Activated B cell treated with CpG ODN at 0.5 μM for 24 hours (primary cell): ENCODE data around the gene PPM1J. TPM values are rescaled to one million over a fixed set of nuclear protein-coding genes. Genes with fewer than 3 reads are reported as not detected.

Source experiments
- ATAC-seq: fragments of 200-7000 bp; cut with Tn5 transposase; one replicate; pipeline ENCODE4 v1.10.0; 2021; ENCODE audit warnings: low read depth, mild to moderate bottlenecking, moderate library complexity
- CTCF ChIA-PET: fragments of 350-600 bp; sonication (Branson Sonifier 250); formaldehyde crosslinking; loops from one replicate; lab custom pipeline; 2021; ENCODE audit warnings: antibody characterized with exemption; lab: Charles Lee
- POLR2A ChIA-PET: fragments of 350-600 bp; sonication (Branson Sonifier 250); formaldehyde crosslinking; loops from one replicate; lab custom pipeline; 2021; ENCODE audit warnings: antibody characterized with exemption; lab: Charles Lee
- DNase-seq: peaks from one replicate; pipeline ENCODE4 v3.0.0; 2022
- H3K27ac Mint-ChIP-seq: one replicate; pipeline ENCODE4 v1.8.0; 2020; ENCODE audit warnings: mixed read lengths
- H3K27me3 Mint-ChIP-seq: one replicate; pipeline ENCODE4 v1.8.0; 2021; ENCODE audit warnings: mixed read lengths
- H3K36me3 Mint-ChIP-seq: one replicate; pipeline ENCODE4 v1.8.0; 2021; ENCODE audit warnings: low read depth, mixed read lengths
- H3K4me1 Mint-ChIP-seq: one replicate; pipeline ENCODE4 v1.8.0; 2021; ENCODE audit warnings: mixed read lengths
- H3K4me3 Mint-ChIP-seq: one replicate; pipeline ENCODE4 v1.8.0; 2020; ENCODE audit warnings: mild to moderate bottlenecking, mixed read lengths
- H3K9me3 Mint-ChIP-seq: one replicate; pipeline ENCODE4 v1.8.0; 2020; ENCODE audit warnings: mixed read lengths
- intact Hi-C: fragments of 100-400 bp; cut with micrococcal nuclease; formaldehyde crosslinking; loops from one replicate; pipeline ENCODE4 v1.15.1; 2024
- total RNA-seq: library from RNA; stranded (reverse); gene quantifications from 2 replicates; pipeline ENCODE4 v1.2.3, GENCODE V29; 2022
- TF ChIP-seq, protein P1 (sequence below): fragments of 200-600 bp; IDR thresholded peaks from one replicate; pipeline ENCODE4 v1.8.0; 2022; ENCODE audit warnings: antibody characterized with exemption, mild to moderate bottlenecking

The PPM1J gene
- total RNA-seq, 1 donor from 2014 or later, result 0.75 TPM

DNA sequence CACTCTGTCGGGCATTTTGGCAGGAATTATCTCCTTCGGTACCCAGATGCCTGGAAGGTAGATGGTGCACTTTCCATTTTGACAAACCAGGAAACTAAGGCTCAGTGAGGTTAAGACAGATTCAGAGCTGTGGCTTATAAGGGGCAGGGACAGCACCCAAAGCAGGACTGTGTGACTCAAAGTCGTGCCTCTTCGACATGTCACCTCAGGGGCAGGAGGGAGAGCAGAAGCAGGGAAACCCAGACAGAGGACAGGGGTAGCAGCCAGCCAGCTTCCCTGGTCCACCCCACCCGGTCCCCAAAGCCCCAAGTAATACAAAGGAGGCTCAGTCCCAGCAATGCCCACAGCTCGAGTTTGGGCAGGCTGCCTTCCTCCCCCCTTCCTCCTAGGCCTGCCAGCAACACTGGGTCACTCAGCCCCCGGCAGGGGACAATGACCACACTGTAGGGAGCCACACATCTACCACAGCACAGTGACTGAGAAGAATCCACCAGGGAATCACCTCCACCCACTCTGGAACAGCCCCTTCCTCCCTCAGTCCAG lies 10.7 kb downstream of the PPM1J start:
- no peak for DNase-seq

DNA sequence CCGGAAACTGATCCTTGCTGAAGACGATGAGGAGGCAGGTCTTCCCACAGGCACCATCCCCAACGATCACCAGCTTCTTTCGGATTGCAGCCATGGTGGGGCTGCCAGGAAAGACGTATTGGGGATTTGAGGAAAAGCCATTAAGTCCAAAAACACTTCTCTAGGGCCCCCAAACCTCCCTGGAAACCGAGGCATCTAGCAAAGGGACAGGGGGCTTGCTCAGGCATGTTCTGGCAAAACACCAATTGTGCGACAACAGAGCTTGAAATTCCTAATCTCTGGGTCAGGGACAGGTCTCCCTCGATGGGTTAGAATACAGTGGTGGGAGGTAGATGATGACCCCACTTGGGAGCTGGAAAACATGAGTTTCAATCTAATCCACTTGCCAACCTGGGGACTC lies 11.4 kb downstream of the PPM1J start:
- DNase-seq, result no peak
- Mint-ChIP-seq H3K27ac (no peak overlapping the region), H3K4me1 (peaks cover 80% of the 10 kb centered on the region), H3K9me3 (no peaks in the 10 kb centered on the region), H3K36me3 (no peaks in the 10 kb centered on the region), H3K4me3 (no peak overlapping the region), H3K27me3 (no peaks in the 10 kb centered on the region)
- ATAC-seq, result no peak
- TF ChIP-seq, protein P1, sequence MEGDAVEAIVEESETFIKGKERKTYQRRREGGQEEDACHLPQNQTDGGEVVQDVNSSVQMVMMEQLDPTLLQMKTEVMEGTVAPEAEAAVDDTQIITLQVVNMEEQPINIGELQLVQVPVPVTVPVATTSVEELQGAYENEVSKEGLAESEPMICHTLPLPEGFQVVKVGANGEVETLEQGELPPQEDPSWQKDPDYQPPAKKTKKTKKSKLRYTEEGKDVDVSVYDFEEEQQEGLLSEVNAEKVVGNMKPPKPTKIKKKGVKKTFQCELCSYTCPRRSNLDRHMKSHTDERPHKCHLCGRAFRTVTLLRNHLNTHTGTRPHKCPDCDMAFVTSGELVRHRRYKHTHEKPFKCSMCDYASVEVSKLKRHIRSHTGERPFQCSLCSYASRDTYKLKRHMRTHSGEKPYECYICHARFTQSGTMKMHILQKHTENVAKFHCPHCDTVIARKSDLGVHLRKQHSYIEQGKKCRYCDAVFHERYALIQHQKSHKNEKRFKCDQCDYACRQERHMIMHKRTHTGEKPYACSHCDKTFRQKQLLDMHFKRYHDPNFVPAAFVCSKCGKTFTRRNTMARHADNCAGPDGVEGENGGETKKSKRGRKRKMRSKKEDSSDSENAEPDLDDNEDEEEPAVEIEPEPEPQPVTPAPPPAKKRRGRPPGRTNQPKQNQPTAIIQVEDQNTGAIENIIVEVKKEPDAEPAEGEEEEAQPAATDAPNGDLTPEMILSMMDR, result no peak
- intact Hi-C loops, result loop anchor here (10.0 kb wide), 1 partner anchor 49 kb away; no protein-coding TSS in a partner anchor
- ChIA-PET CTCF (interaction anchor here (1.5 to 2.1 kb wide), 4 partner anchors 13 to 334 kb away, joined by 3 to 13 read pairs (median 6); no protein-coding TSS in a partner anchor), POLR2A (interaction anchor here (0.6 to 2.3 kb wide), 6 partner anchors 11 to 313 kb away, joined by 3 to 13 read pairs (median 4); partner anchors contain the start of genes MOV10, PPM1J and ST7L)

More for the DNA sequence above, 10.7 kb downstream of the PPM1J start:
- no peak for ATAC-seq
- TF ChIP-seq, protein P1, result no peak
- no peaks in the 10 kb centered on the region for H3K27me3 Mint-ChIP-seq
- ChIA-PET POLR2A (interaction anchor here (0.6 to 2.3 kb wide), 7 partner anchors 10 to 314 kb away, joined by 3 to 13 read pairs (median 5); partner anchors contain the start of genes MOV10, PPM1J and ST7L), CTCF (interaction anchor here (1.5 to 2.1 kb wide), 5 partner anchors 11 to 335 kb away, joined by 3 to 13 read pairs (median 7); partner anchors contain the start of gene PPM1J)
- H3K9me3 Mint-ChIP-seq, result no peaks in the 10 kb centered on the region
- intact Hi-C loops, result loop anchor here (10.0 kb wide), 1 partner anchor 50 kb away; no protein-coding TSS in a partner anchor
- H3K4me1 Mint-ChIP-seq, result peaks cover 73% of the 10 kb centered on the region
- peak overlapping the region; percentile 67 for H3K27ac Mint-ChIP-seq
- H3K36me3 Mint-ChIP-seq, result no peaks in the 10 kb centered on the region
- peak overlapping the region; percentile 67 for H3K4me3 Mint-ChIP-seq

DNA sequence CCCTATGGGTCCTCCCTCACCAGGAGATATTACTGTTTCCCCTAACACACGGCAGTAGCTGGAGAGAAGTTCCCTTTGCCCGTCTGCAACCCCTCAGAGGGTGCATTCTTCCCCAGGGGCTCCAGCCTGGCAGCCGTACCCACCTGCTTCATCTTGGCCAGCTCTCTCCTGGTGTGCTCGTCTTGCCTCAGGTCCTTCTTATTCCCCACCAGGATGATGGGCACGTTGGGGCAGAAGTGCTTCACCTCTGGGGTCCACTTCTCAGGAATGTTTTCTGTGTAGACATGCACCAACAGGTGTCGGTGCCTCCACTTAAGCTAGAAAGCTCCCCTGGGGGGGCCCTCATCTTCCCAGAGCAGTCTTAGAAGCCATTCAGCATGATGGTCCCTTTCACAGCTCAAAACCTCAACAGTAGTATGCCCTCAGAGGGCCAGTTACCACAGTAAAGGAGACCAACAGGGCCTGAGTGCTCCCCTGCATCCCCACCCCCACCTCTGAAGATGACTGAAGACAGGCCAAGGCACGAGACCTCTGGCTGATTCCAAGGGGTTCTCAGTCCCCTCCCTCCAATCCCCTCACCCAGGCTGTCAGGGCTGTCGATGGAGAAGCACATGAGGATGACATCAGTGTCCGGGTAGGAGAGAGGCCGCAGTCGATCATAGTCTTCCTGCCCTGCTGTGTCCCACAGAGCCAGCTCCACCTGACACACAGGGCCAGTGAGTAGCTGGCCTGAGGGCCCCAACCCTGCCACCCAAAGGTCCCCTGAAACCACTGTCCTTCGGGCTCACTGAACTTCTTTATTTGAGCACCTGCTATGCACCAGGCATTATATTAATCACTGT lies 12.5 kb downstream of the PPM1J start:
- ChIA-PET POLR2A (interaction anchor here (0.6 kb wide), 2 partner anchors 239 to 365 kb away, joined by 3 to 6 read pairs; no protein-coding TSS in a partner anchor), CTCF (interaction anchor here (1.1 kb wide), 1 partner anchor 14 kb away, joined by 3 read pairs; no protein-coding TSS in a partner anchor)
- H3K4me3 Mint-ChIP-seq, result no peak overlapping the region
- no peaks in the 10 kb centered on the region for H3K36me3 Mint-ChIP-seq
- TF ChIP-seq, protein P1, result no peak
- H3K9me3 Mint-ChIP-seq, result no peaks in the 10 kb centered on the region
- H3K27me3 Mint-ChIP-seq, result no peaks in the 10 kb centered on the region
- intact Hi-C loops, result loop anchor here (10.0 kb wide), 1 partner anchor 48 kb away; no protein-coding TSS in a partner anchor
- H3K27ac Mint-ChIP-seq, result peak overlapping the region; percentile 27
- ATAC-seq, result no peak
- DNase-seq, result no peak
- peaks cover 77% of the 10 kb centered on the region for H3K4me1 Mint-ChIP-seq

DNA sequence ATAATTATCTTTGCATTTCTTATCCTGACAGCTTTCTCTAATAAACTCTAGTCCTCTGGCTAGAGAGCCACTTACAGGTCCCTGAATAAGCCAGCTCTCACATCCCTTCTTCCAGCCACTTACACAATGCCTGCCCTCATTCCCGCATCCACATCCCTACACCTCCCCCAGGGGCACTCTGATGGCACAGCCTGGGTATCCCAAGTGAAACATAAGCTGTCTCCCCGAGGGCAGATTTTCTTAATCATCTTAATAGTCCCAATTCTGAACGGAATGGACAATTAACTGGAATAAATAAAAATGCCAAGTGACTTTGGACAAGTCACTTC lies 13.1 kb downstream of the PPM1J start:
- intact Hi-C loops, result loop anchor here (10.0 kb wide), 1 partner anchor 47 kb away; no protein-coding TSS in a partner anchor
- Mint-ChIP-seq H3K27ac (peak overlapping the region; percentile 42), H3K4me1 (peaks cover 74% of the 10 kb centered on the region), H3K27me3 (no peaks in the 10 kb centered on the region), H3K36me3 (no peaks in the 10 kb centered on the region), H3K9me3 (no peaks in the 10 kb centered on the region), H3K4me3 (peak overlapping the region; percentile 2)
- ATAC-seq (no peak), DNase-seq (no peak)
- POLR2A ChIA-PET, result interaction anchor here (0.6 kb wide), 1 partner anchor 238 kb away, joined by 3 read pairs; no protein-coding TSS in a partner anchor
- TF ChIP-seq, protein P1, result no peak
- CTCF ChIA-PET, result interaction anchor here (1.1 kb wide), 1 partner anchor 15 kb away, joined by 3 read pairs; no protein-coding TSS in a partner anchor
